ENCODE data around the gene COL6A2. TPM values are rescaled to one million over a fixed set of nuclear protein-coding genes. Genes with fewer than 3 reads are reported as not detected.
"Not testable (repeated sequence)": the region's sequence is repeated elsewhere in the genome, so short reads cannot be mapped to it uniquely, and the experiment has no call there.

Gene COL6A2
- total and polyA plus RNA-seq, 8 donors: 362 to 647 (median 447) TPM

- Histone ChIP-seq H3K27ac (no peak overlapping the region), H3K9me3 (peaks cover 0 to 7% of the 10 kb centered on the region in 2 donors), H3K4me1 (no peaks in the 10 kb centered on the region), H3K4me3 (no peak overlapping the region), H3K36me3 (peaks cover 0 to 10% of the 10 kb centered on the region in 2 donors), H3K27me3 (no peaks in the 10 kb centered on the region)
- no peak for ATAC-seq
- intact Hi-C loops (cut with DNase I): no loop called here
- DNase-seq: peak in 1 of 4 donors; percentile 71
- no peak for TF ChIP-seq CTCF (IDR thresholded peaks at IDR 0.05)
Observed at GRCh38 chr21:46161633-46162592, 64.0 kb downstream of the COL6A2 start.

GRCh38 chr21:46163380-46163779, 65.5 kb downstream of the COL6A2 start:
- Histone ChIP-seq H3K4me1 (no peaks in the 10 kb centered on the region), H3K27me3 (no peaks in the 10 kb centered on the region), H3K9me3 (peaks cover 0 to 7% of the 10 kb centered on the region in 2 donors), H3K4me3 (no peak overlapping the region), H3K27ac (no peak overlapping the region), H3K36me3 (peaks cover 0 to 10% of the 10 kb centered on the region in 2 donors)
- TF ChIP-seq CTCF (IDR thresholded peaks at IDR 0.05): no peak
- no peak for DNase-seq
- ATAC-seq: no peak
- intact Hi-C loops (cut with DNase I): no loop called here

- H3K36me3 ChIP-seq: peaks cover 0 to 10% of the 10 kb centered on the region in 2 donors
- ATAC-seq: no peak
- DNase-seq: no peak
- peaks cover 0 to 7% of the 10 kb centered on the region in 2 donors for H3K9me3 ChIP-seq
- H3K27ac ChIP-seq: no peak overlapping the region
- TF ChIP-seq CTCF (IDR thresholded peaks at IDR 0.05): no peak
- no peaks in the 10 kb centered on the region for H3K27me3 ChIP-seq
- no peaks in the 10 kb centered on the region for H3K4me1 ChIP-seq
- H3K4me3 ChIP-seq: no peak overlapping the region
- intact Hi-C loops (cut with DNase I): no loop called here
Observed at GRCh38 chr21:46165098-46165497, 67.2 kb downstream of the COL6A2 start.

- DNase-seq (no peak), ATAC-seq (no peak)
- Histone ChIP-seq H3K9me3 (no peaks in the 10 kb centered on the region), H3K27ac (no peak overlapping the region), H3K4me3 (no peak overlapping the region), H3K27me3 (no peaks in the 10 kb centered on the region), H3K4me1 (no peaks in the 10 kb centered on the region), H3K36me3 (no peaks in the 10 kb centered on the region)
- intact Hi-C loops (cut with DNase I): no loop called here
- no peak for TF ChIP-seq CTCF (IDR thresholded peaks at IDR 0.05)
Observed at GRCh38 chr21:46168238-46168637, 70.3 kb downstream of the COL6A2 start.

GRCh38 chr21:46168659-46169386, 70.9 kb downstream of the COL6A2 start:
- ATAC-seq: no peak

GRCh38 chr21:46170436-46171193, 72.7 kb downstream of the COL6A2 start:
- H3K36me3 ChIP-seq; H3K9me3 ChIP-seq; H3K4me1 ChIP-seq; DNase-seq; ATAC-seq; H3K27me3 ChIP-seq; H3K27ac ChIP-seq; intact Hi-C loops (cut with DNase I); H3K4me3 ChIP-seq: not testable (repeated sequence)

More at GRCh38 chr21:46168659-46169386, 70.9 kb downstream of the COL6A2 start:
- TF ChIP-seq CTCF (IDR thresholded peaks at IDR 0.05): no peak
- no peaks in the 10 kb centered on the region for H3K36me3 ChIP-seq
- no peaks in the 10 kb centered on the region for H3K9me3 ChIP-seq
- intact Hi-C loops (cut with DNase I): no loop called here
- no peak overlapping the region for H3K4me3 ChIP-seq
- H3K4me1 ChIP-seq: no peaks in the 10 kb centered on the region
- DNase-seq: no peak
- no peak overlapping the region for H3K27ac ChIP-seq
- H3K27me3 ChIP-seq: no peaks in the 10 kb centered on the region
